GM12891 (cell line): ENCODE data around the gene GLB1L.

ENCODE experiments used
- POLR2A ChIP-seq: IDR thresholded peaks from 2 replicates; pipeline ENCODE4 v1.6.1; 2011; ENCODE audit warnings: low read depth, low read length, control low read depth
- POLR2AphosphoS5 ChIP-seq: IDR thresholded peaks from 2 replicates; pipeline ENCODE4 v1.6.1; 2011; ENCODE audit warnings: low read depth, low read length, control low read depth
- TAF1 ChIP-seq: IDR thresholded peaks from 2 replicates; pipeline ENCODE4 v1.6.1; 2011; ENCODE audit warnings: low read depth, low read length, control low read depth

- TF ChIP-seq POLR2A: no peak
- no peak for TF ChIP-seq POLR2AphosphoS5
- TF ChIP-seq TAF1: no peak
Measured at GRCh38 chr2:219250049-219250781, 5.0 kb upstream of the GLB1L start.
